Retinal pigment epithelial cell (primary cell): ENCODE data around the gene DAB2IP.
A peak's percentile ranks its signal among the peaks of the same experiment; 100 is the strongest.

ENCODE experiments used
- DNase-seq: peaks from one replicate; pipeline ENCODE4 v3.0.0-alpha.2; 2010; ENCODE audit warnings: low read depth
- H3K4me3 ChIP-seq: 2 replicates; pipeline ENCODE4 v1.5.1; 2011; ENCODE audit warnings: mild to moderate bottlenecking, low read length, control low read depth, moderate library complexity
- CTCF ChIP-seq: conservative IDR thresholded peaks from 2 replicates; pipeline ENCODE4 v1.5.1; 2011; ENCODE audit warnings: low read depth, low read length, control low read depth, inconsistent platforms

The DAB2IP gene

GRCh38 chr9:121684381-121685145, 33.1 kb downstream of the DAB2IP start:
- TF ChIP-seq CTCF, result peak; percentile 75
- H3K4me3 ChIP-seq, result no peak overlapping the region
- DNase-seq, result no peak

GRCh38 chr9:121685146-121685794, 33.8 kb downstream of the DAB2IP start:
- H3K4me3 ChIP-seq, result no peak overlapping the region
- no peak for TF ChIP-seq CTCF
- no peak for DNase-seq

GRCh38 chr9:121685795-121686377, 34.5 kb downstream of the DAB2IP start:
- DNase-seq, result no peak

GRCh38 chr9:121686930-121687541, 35.6 kb downstream of the DAB2IP start:
- DNase-seq, result no peak
- peak; percentile 96 for TF ChIP-seq CTCF
- H3K4me3 ChIP-seq, result no peak overlapping the region

More at GRCh38 chr9:121685795-121686377, 34.5 kb downstream of the DAB2IP start:
- H3K4me3 ChIP-seq, result no peak overlapping the region
- TF ChIP-seq CTCF, result no peak

GRCh38 chr9:121688146-121688680, 36.8 kb downstream of the DAB2IP start:
- no peak overlapping the region for H3K4me3 ChIP-seq
- DNase-seq, result no peak
- TF ChIP-seq CTCF, result no peak

- DNase-seq, result no peak
- no peak overlapping the region for H3K4me3 ChIP-seq
Measured at GRCh38 chr9:121688681-121689080, 37.2 kb downstream of the DAB2IP start.

More at GRCh38 chr9:121688681-121689080, 37.2 kb downstream of the DAB2IP start:
- no peak for TF ChIP-seq CTCF
